Immature natural killer cell (primary cell): Measurements from ENCODE around the gene ASAP2. TPM values are rescaled to one million over a fixed set of nuclear protein-coding genes. Genes with fewer than 3 reads are reported as not detected.
A peak's percentile ranks its signal among the peaks of the same experiment; 100 is the strongest.

Source experiments
- DNase-seq, 3 donors: peaks; one replicate each; pipeline ENCODE4 v3.0.0; 2022; ENCODE audit warnings: mixed read lengths in 1 of 3
- H3K27ac Mint-ChIP-seq, 6 donors: one replicate each; pipeline ENCODE4 v1.8.0; 2020; ENCODE audit warnings: mixed read lengths in 6 of 6, mild to moderate bottlenecking in 5 of 6, inconsistent platforms in 4 of 6, moderate library complexity in 3 of 6
- H3K27me3 Mint-ChIP-seq, 3 donors: one replicate each; pipeline ENCODE4 v1.8.0; 2020 to 2021; ENCODE audit warnings: low read depth in 3 of 3, mild to moderate bottlenecking in 3 of 3, mixed read lengths in 3 of 3, moderate library complexity in 3 of 3, inconsistent platforms in 1 of 3
- H3K36me3 Mint-ChIP-seq, 3 donors: one replicate each; pipeline ENCODE4 v1.8.0; 2020; ENCODE audit warnings: mixed read lengths in 3 of 3, inconsistent platforms in 2 of 3, mild to moderate bottlenecking in 2 of 3
- H3K4me1 Mint-ChIP-seq, 2 donors: one replicate each; pipeline ENCODE4 v1.8.0; 2020; ENCODE audit warnings: inconsistent platforms in 2 of 2, mild to moderate bottlenecking in 2 of 2, mixed read lengths in 2 of 2, moderate library complexity in 1 of 2
- H3K4me3 Mint-ChIP-seq, 5 donors: one replicate each; pipeline ENCODE4 v1.8.0; 2020; ENCODE audit warnings: mild to moderate bottlenecking in 5 of 5, mixed read lengths in 5 of 5, inconsistent platforms in 3 of 5, moderate library complexity in 3 of 5
- H3K9me3 Mint-ChIP-seq, 6 donors: one replicate each; pipeline ENCODE4 v1.8.0; 2020; ENCODE audit warnings: mild to moderate bottlenecking in 6 of 6, mixed read lengths in 6 of 6, inconsistent platforms in 4 of 6, moderate library complexity in 3 of 6
- polyA plus RNA-seq, 3 donors: library from polyadenylated mRNA; unstranded; fragments of 300-500 nt; fragmentation: Illumina TruSeq; gene quantifications; one replicate each; pipeline ENCODE4 v1.2.3, GENCODE V29; 2021

ASAP2 gene
- polyA plus RNA-seq, 3 donors from 2014 or later, result 0.04 to 0.06 TPM; not detected in 1

GRCh38 chr2:9428965-9429577 is 222.5 kb downstream of the ASAP2 start:
- no peak for DNase-seq
- no peak overlapping the region for H3K27ac Mint-ChIP-seq
- H3K9me3 Mint-ChIP-seq, result no peaks in the 10 kb centered on the region
- H3K36me3 Mint-ChIP-seq, result peaks cover 25 to 36% (median 27%) of the 10 kb centered on the region in 3 donors
- H3K4me3 Mint-ChIP-seq, result no peak overlapping the region
- peaks cover 1 to 5% of the 10 kb centered on the region in 2 donors for H3K4me1 Mint-ChIP-seq
- no peaks in the 10 kb centered on the region for H3K27me3 Mint-ChIP-seq

GRCh38 chr2:9430316-9431293 is 224.0 kb downstream of the ASAP2 start:
- H3K4me3 Mint-ChIP-seq, result no peak overlapping the region
- H3K9me3 Mint-ChIP-seq, result no peaks in the 10 kb centered on the region
- DNase-seq, result no peak
- H3K4me1 Mint-ChIP-seq, result peaks cover 1 to 5% of the 10 kb centered on the region in 2 donors
- H3K27ac Mint-ChIP-seq, result no peak overlapping the region
- H3K27me3 Mint-ChIP-seq, result no peaks in the 10 kb centered on the region
- H3K36me3 Mint-ChIP-seq, result peaks cover 32 to 44% (median 32%) of the 10 kb centered on the region in 3 donors

GRCh38 chr2:9434489-9434888 is 227.9 kb downstream of the ASAP2 start:
- no peak for DNase-seq
- Mint-ChIP-seq H3K27ac (peak overlapping the region in 1 of 6 donors; percentile 43), H3K36me3 (peaks cover 32 to 65% (median 47%) of the 10 kb centered on the region in 3 donors), H3K27me3 (no peaks in the 10 kb centered on the region), H3K4me3 (no peak overlapping the region), H3K4me1 (no peaks in the 10 kb centered on the region), H3K9me3 (no peaks in the 10 kb centered on the region)

- no peak for DNase-seq
- Mint-ChIP-seq H3K4me3 (no peak overlapping the region), H3K9me3 (no peaks in the 10 kb centered on the region), H3K4me1 (no peaks in the 10 kb centered on the region), H3K27ac (no peak overlapping the region), H3K36me3 (peaks cover 31 to 55% (median 32%) of the 10 kb centered on the region in 3 donors), H3K27me3 (no peaks in the 10 kb centered on the region)
Measured at GRCh38 chr2:9439536-9439935, 232.9 kb downstream of the ASAP2 start.

DNA sequence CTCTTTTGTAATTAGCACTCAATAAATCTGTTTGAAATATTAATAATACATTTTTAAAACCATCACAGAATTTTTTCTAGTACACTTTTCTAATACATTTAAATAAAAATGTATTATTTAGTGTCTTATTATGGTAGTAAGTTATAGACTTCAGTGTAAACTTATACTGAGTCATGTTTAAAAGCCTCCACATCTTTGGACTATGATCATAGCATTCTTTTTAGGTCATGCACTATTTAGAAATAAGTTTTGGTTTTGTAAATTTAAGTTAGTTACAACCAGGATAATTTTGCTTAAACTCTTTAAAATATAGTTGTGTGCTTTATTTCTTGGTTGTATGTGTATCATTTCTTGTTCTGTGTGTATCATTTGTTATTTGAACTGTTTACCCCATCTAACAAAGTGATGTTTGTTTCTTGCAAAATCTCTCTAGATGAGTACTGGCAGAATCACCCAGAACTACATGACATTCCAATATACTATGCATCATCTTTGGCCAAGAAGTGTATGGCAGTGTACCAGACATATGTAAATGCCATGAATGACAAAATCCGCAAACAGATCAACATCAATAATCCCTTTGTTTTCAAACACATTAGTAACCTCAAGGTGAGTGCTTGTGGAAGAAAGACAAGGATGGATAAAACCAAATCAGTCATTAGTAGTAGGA is 233.6 kb downstream of the ASAP2 start:
- Mint-ChIP-seq H3K4me1 (no peaks in the 10 kb centered on the region), H3K36me3 (peaks cover 28 to 52% (median 33%) of the 10 kb centered on the region in 3 donors), H3K27ac (no peak overlapping the region), H3K9me3 (no peaks in the 10 kb centered on the region), H3K4me3 (no peak overlapping the region), H3K27me3 (peaks cover 0 to 2% (median 0%) of the 10 kb centered on the region in 3 donors)
- DNase-seq, result no peak

DNA sequence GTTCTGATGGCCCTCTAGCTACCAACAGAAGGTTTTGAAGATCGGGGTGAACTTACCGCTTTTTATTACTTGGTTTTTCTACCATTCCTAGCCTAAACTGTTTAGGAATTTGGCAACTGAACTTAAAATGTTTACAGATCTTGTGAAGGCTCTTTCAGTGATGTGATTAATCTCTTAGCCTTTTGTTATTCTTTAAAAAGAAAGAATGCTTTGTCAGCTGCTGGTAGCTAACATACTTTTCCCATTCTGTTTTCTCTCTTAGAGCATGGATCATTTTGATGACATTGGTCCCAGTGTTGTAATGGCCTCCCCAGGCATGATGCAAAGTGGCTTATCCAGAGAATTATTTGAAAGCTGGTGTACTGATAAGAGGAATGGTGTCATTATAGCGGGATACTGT is 234.9 kb downstream of the ASAP2 start:
- H3K27ac Mint-ChIP-seq, result peak overlapping the region in 1 of 6 donors; percentile 53
- DNase-seq, result no peak
- H3K9me3 Mint-ChIP-seq, result no peaks in the 10 kb centered on the region
- H3K27me3 Mint-ChIP-seq, result peaks cover 0 to 2% (median 0%) of the 10 kb centered on the region in 3 donors
- no peak overlapping the region for H3K4me3 Mint-ChIP-seq
- H3K4me1 Mint-ChIP-seq, result no peaks in the 10 kb centered on the region
- peaks cover 29 to 55% (median 34%) of the 10 kb centered on the region in 3 donors for H3K36me3 Mint-ChIP-seq

GRCh38 chr2:9443526-9443925 is 236.9 kb downstream of the ASAP2 start:
- H3K4me3 Mint-ChIP-seq, result no peak overlapping the region
- H3K9me3 Mint-ChIP-seq, result no peaks in the 10 kb centered on the region
- H3K27me3 Mint-ChIP-seq, result peaks cover 0 to 2% (median 0%) of the 10 kb centered on the region in 3 donors
- no peak overlapping the region for H3K27ac Mint-ChIP-seq
- H3K36me3 Mint-ChIP-seq, result peaks cover 29 to 50% (median 29%) of the 10 kb centered on the region in 3 donors
- H3K4me1 Mint-ChIP-seq, result no peaks in the 10 kb centered on the region
- DNase-seq, result no peak

DNA sequence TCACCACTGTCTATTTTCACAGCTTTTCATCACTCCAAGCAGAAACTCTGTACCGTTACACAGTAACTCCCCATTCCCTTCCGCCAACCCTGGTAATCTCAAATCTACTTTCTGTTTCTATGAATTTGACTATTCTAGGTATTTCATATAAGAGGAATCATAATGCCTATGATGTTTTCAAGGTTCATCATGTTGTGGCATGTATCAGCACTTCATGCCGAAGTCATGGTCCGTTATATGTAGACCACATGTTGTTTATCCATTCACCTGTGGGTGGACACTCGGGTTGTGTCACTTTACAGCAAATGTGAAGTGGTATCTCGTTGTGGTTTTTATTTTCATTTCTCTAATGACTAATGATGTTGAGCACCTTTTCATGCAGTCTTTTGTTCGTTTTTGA is 238.5 kb downstream of the ASAP2 start:
- Mint-ChIP-seq H3K36me3 (peaks cover 32 to 49% (median 33%) of the 10 kb centered on the region in 3 donors), H3K9me3 (no peaks in the 10 kb centered on the region), H3K27me3 (peaks cover 0 to 2% (median 0%) of the 10 kb centered on the region in 3 donors), H3K4me1 (no peaks in the 10 kb centered on the region), H3K27ac (no peak overlapping the region), H3K4me3 (no peak overlapping the region)
- DNase-seq, result no peak

- no peaks in the 10 kb centered on the region for H3K27me3 Mint-ChIP-seq
- H3K4me1 Mint-ChIP-seq, result no peaks in the 10 kb centered on the region
- H3K4me3 Mint-ChIP-seq, result no peak overlapping the region
- no peaks in the 10 kb centered on the region for H3K9me3 Mint-ChIP-seq
- no peak for DNase-seq
- H3K36me3 Mint-ChIP-seq, result peaks cover 25 to 43% (median 31%) of the 10 kb centered on the region in 3 donors
- no peak overlapping the region for H3K27ac Mint-ChIP-seq
Measured at GRCh38 chr2:9451231-9451630, 244.6 kb downstream of the ASAP2 start.

Other genes starting within 250 kb of the ASAP2 start
- gene MBOAT2, start 203.1 kb upstream of the ASAP2 start, polyA plus RNA-seq, result 1 to 10 TPM in 2 of 3 donors, not detected in 1; 1.6 to 2.2 TPM
- gene ITGB1BP1, start 216.7 kb downstream of the ASAP2 start, polyA plus RNA-seq, result 100 to 1,000 TPM; 157 to 212 (median 204) TPM
- gene CPSF3, start 216.8 kb downstream of the ASAP2 start, polyA plus RNA-seq, result 10 to 100 TPM; 22.1 to 48.0 (median 35.2) TPM